Breast epithelium (tissue), 3 donors: ENCODE measurements around the gene TRMT1.

ENCODE experiments used
- POLR2A ChIP-seq: fragments of 450-650 bp; IDR thresholded peaks from one replicate; pipeline ENCODE4 v1.6.1; 2016; ENCODE audit warnings: antibody characterized with exemption, mild to moderate bottlenecking, moderate library complexity
- TF ChIP-seq, protein P1 (sequence below), 3 donors: fragments of 450-650 bp; IDR thresholded peaks; one replicate each; pipeline ENCODE4 v1.5.1; 2016 to 2017; ENCODE audit warnings: antibody characterized with exemption in 3 of 3, mild to moderate bottlenecking in 3 of 3, moderate library complexity in 3 of 3

- TF ChIP-seq POLR2A: no peak
- TF ChIP-seq, protein P1, sequence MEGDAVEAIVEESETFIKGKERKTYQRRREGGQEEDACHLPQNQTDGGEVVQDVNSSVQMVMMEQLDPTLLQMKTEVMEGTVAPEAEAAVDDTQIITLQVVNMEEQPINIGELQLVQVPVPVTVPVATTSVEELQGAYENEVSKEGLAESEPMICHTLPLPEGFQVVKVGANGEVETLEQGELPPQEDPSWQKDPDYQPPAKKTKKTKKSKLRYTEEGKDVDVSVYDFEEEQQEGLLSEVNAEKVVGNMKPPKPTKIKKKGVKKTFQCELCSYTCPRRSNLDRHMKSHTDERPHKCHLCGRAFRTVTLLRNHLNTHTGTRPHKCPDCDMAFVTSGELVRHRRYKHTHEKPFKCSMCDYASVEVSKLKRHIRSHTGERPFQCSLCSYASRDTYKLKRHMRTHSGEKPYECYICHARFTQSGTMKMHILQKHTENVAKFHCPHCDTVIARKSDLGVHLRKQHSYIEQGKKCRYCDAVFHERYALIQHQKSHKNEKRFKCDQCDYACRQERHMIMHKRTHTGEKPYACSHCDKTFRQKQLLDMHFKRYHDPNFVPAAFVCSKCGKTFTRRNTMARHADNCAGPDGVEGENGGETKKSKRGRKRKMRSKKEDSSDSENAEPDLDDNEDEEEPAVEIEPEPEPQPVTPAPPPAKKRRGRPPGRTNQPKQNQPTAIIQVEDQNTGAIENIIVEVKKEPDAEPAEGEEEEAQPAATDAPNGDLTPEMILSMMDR (IDR thresholded peaks at IDR 0.05): no peak
These were observed 30.2 kb downstream of the TRMT1 start for GRCh38 chr19:13086341-13086740.
